Transverse colon (tissue), 3 donors: ENCODE data around the gene CYP4F11.
"Not testable (repeated sequence)": the region's sequence is repeated elsewhere in the genome, so short reads cannot be mapped to it uniquely, and the experiment has no call there.

ENCODE experiments used
- POLR2A ChIP-seq: fragments of 450-650 bp; IDR thresholded peaks from one replicate; pipeline ENCODE4 v1.6.1; 2016; ENCODE audit warnings: antibody characterized with exemption, mild to moderate bottlenecking, moderate library complexity
- POLR2AphosphoS5 ChIP-seq, 3 donors: sonication (generic); formaldehyde crosslinking; IDR thresholded peaks; one replicate each; pipeline ENCODE4 v1.6.1; 2016; ENCODE audit warnings: antibody characterized with exemption in 3 of 3

- TF ChIP-seq POLR2A; POLR2AphosphoS5 (IDR thresholded peaks at IDR 0.05): not testable (repeated sequence)
Measured at GRCh38 chr19:15933761-15934331, 483 bp downstream of the CYP4F11 start.
